RWPE2 (cell line): ENCODE data around the gene OR51B5.
"Not testable (repeated sequence)": the region's sequence is repeated elsewhere in the genome, so short reads cannot be mapped to it uniquely, and the experiment has no call there.

ENCODE experiments used
- ATAC-seq: fragments of 200-7000 bp; cut with Tn5 transposase; 3 replicates; pipeline ENCODE4 v1.9.1; 2021; ENCODE audit warnings: low read depth
- DNase-seq: peaks from one replicate; pipeline ENCODE4 v3.0.0-alpha.2; 2020; ENCODE audit warnings: low spot score
- H3K27ac ChIP-seq: fragments of 450-650 bp; 2 replicates; pipeline ENCODE4 v1.5.1; 2017; ENCODE audit warnings: mild to moderate bottlenecking; ENCODE audit not compliant: poor library complexity, severe bottlenecking
- H3K27me3 ChIP-seq: fragments of 250-450 bp; sonication (Bioruptor Pico); 2 replicates; pipeline ENCODE4 v1.5.1; 2021; ENCODE audit warnings: mild to moderate bottlenecking, moderate library complexity; ENCODE audit not compliant: insufficient read depth, poor library complexity, severe bottlenecking
- H3K36me3 ChIP-seq: fragments of 250-450 bp; sonication (Bioruptor Pico); 2 replicates; pipeline ENCODE4 v1.5.1; 2020; ENCODE audit warnings: low read depth, mild to moderate bottlenecking, moderate library complexity
- H3K4me1 ChIP-seq: fragments of 250-450 bp; sonication (Bioruptor Pico); 2 replicates; pipeline ENCODE4 v1.5.1; 2021; ENCODE audit warnings: mild to moderate bottlenecking, moderate library complexity; ENCODE audit not compliant: insufficient read depth, poor library complexity, severe bottlenecking
- H3K4me3 ChIP-seq: fragments of 250-450 bp; sonication (Bioruptor Pico); 2 replicates; pipeline ENCODE4 v1.5.1; 2021; ENCODE audit warnings: mild to moderate bottlenecking, moderate library complexity; ENCODE audit not compliant: severe bottlenecking
- H3K9me3 ChIP-seq: fragments of 250-450 bp; sonication (Bioruptor Pico); 2 replicates; pipeline ENCODE4 v1.5.1; 2021; ENCODE audit warnings: mild to moderate bottlenecking, moderate library complexity; ENCODE audit not compliant: severe bottlenecking
- CTCF ChIP-seq: fragments of 450-650 bp; IDR thresholded peaks from one replicate; pipeline ENCODE4 v1.5.1; 2017; ENCODE audit warnings: mild to moderate bottlenecking, moderate library complexity; ENCODE audit not compliant: poor library complexity, severe bottlenecking

Gene OR51B5

DNA sequence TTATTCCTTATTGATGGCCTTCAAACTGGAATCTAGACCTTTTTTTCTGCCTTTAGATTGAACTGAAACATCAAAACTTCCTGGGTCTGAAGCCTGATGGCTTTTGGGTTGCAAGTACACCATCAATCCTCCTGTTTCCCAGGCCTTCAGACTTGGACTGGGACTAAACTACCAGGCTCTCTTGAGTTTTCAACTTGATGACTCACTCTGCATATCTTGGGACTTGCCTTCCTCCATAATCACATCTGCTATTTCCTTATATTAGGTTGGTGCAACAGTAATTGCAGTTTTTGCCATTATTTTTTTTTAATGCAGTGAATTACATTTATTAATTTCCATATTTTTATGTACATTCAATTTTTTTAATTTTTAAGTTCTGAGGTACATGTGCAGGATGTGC lies 7.0 kb downstream of the OR51B5 start:
- DNase-seq = no peak
- H3K27ac ChIP-seq = no peak overlapping the region
- no peak overlapping the region for H3K4me3 ChIP-seq
- TF ChIP-seq CTCF = no peak
- no peaks in the 10 kb centered on the region for H3K36me3 ChIP-seq
- no peak for ATAC-seq
- H3K4me1 ChIP-seq = no peaks in the 10 kb centered on the region
- no peaks in the 10 kb centered on the region for H3K9me3 ChIP-seq
- no peaks in the 10 kb centered on the region for H3K27me3 ChIP-seq

GRCh38 chr11:5335170-5335569 lies 8.2 kb downstream of the OR51B5 start:
- Histone ChIP-seq H3K36me3 (no peaks in the 10 kb centered on the region), H3K27me3 (no peaks in the 10 kb centered on the region), H3K4me1 (no peaks in the 10 kb centered on the region), H3K4me3 (no peak overlapping the region), H3K27ac (no peak overlapping the region), H3K9me3 (no peaks in the 10 kb centered on the region)
- TF ChIP-seq CTCF = no peak
- no peak for ATAC-seq
- DNase-seq = no peak

GRCh38 chr11:5324197-5324596 lies 19.1 kb downstream of the OR51B5 start, which contains the start of gene OR51B2:
Gene OR51B2 (minus strand): TSS chr11:5324297. CDS start chr11:5324297, 0 bp downstream.
- no peak for DNase-seq
- Histone ChIP-seq H3K27me3 (no peaks in the 10 kb centered on the region), H3K4me3 (no peak within 1 kb of the TSS), H3K9me3 (no peaks in the 10 kb centered on the region), H3K4me1 (no peaks in the 10 kb centered on the region), H3K36me3 (no peaks in the 10 kb centered on the region), H3K27ac (no peak within 1 kb of the TSS)
- ATAC-seq = no peak
- no peak for TF ChIP-seq CTCF

GRCh38 chr11:5317292-5317691 lies 26.0 kb downstream of the OR51B5 start:
- no peaks in the 10 kb centered on the region for H3K9me3 ChIP-seq
- TF ChIP-seq CTCF = no peak
- DNase-seq (no peak), ATAC-seq (no peak)
- no peaks in the 10 kb centered on the region for H3K4me1 ChIP-seq
- H3K27me3 ChIP-seq = peaks cover under 1% of the 10 kb centered on the region
- no peaks in the 10 kb centered on the region for H3K36me3 ChIP-seq
- H3K4me3 ChIP-seq = no peak overlapping the region
- no peak overlapping the region for H3K27ac ChIP-seq

GRCh38 chr11:5313326-5314023 lies 29.8 kb downstream of the OR51B5 start:
- not testable (repeated sequence) for H3K27me3 ChIP-seq, H3K4me3 ChIP-seq, ATAC-seq, H3K9me3 ChIP-seq, H3K4me1 ChIP-seq, H3K27ac ChIP-seq, DNase-seq, H3K36me3 ChIP-seq
